Upper lobe of right lung (tissue), 1 donor: ENCODE measurements around the gene ANO2. TPM values are rescaled to one million over a fixed set of nuclear protein-coding genes. Genes with fewer than 3 reads are reported as not detected.

Experiments
- ATAC-seq: fragments of 200-7000 bp; cut with Tn5 transposase; one replicate; pipeline ENCODE4 v1.9.1; 2020; ENCODE audit warnings: mild to moderate bottlenecking, moderate library complexity
- DNase-seq: peaks from one replicate; pipeline ENCODE4 v3.0.0-alpha.2; 2020
- H3K27ac ChIP-seq: fragments of 200-600 bp; one replicate; pipeline ENCODE4 v1.8.0; 2022
- H3K27me3 ChIP-seq: fragments of 200-600 bp; one replicate; pipeline ENCODE4 v1.8.0; 2022; ENCODE audit warnings: mild to moderate bottlenecking
- H3K36me3 ChIP-seq: fragments of 200-600 bp; one replicate; pipeline ENCODE4 v1.8.0; 2022
- H3K4me1 ChIP-seq: fragments of 200-600 bp; one replicate; pipeline ENCODE4 v1.8.0; 2022
- H3K4me3 ChIP-seq: fragments of 200-600 bp; one replicate; pipeline ENCODE4 v1.8.0; 2022; ENCODE audit warnings: mild to moderate bottlenecking
- H3K9me3 ChIP-seq: fragments of 200-600 bp; one replicate; pipeline ENCODE4 v1.8.0; 2022
- intact Hi-C: fragments of 100-400 bp; cut with DNase I; formaldehyde crosslinking; loops from one replicate; pipeline ENCODE4 v1.11.0; 2022
- total RNA-seq: library from RNA; stranded (reverse); fragmentation: NEBNext Ultra II Directional; extraction: Animal tissue kit (Norgen Biotek cat#: 25700); gene quantifications from one replicate; pipeline ENCODE4 v1.2.1, GENCODE V29; 2021
- TF ChIP-seq, protein P1 (sequence below): fragments of 200-600 bp; IDR thresholded peaks from one replicate; pipeline ENCODE4 v1.8.0; 2022; ENCODE audit warnings: antibody characterized with exemption
- donor health status: DM: no; HTN: yes; CAD: no; lungs with severe emphysema.

The ANO2 gene
- total RNA-seq, 1 donor from 2014 or later = 36.8 TPM

DNA sequence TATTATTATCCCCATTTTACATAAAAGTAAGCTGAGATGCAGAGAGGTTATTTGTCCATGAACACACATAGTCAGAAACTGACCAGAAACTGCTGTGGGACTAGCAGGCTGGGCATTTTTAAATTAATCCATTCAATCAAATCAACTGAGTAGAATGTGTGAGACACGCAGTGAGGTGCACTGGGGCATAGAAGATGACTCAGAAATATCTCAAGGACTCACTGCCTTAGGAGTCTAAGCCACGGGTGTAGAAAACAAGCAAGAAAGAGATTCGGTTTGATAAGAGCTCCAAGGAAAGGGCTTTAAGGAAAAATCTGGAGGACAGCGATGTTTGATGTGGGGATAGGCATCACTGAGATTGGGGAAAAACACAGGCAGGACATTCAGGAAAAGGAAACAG lies 127.8 kb downstream of the ANO2 start:
- TF ChIP-seq, protein P1, sequence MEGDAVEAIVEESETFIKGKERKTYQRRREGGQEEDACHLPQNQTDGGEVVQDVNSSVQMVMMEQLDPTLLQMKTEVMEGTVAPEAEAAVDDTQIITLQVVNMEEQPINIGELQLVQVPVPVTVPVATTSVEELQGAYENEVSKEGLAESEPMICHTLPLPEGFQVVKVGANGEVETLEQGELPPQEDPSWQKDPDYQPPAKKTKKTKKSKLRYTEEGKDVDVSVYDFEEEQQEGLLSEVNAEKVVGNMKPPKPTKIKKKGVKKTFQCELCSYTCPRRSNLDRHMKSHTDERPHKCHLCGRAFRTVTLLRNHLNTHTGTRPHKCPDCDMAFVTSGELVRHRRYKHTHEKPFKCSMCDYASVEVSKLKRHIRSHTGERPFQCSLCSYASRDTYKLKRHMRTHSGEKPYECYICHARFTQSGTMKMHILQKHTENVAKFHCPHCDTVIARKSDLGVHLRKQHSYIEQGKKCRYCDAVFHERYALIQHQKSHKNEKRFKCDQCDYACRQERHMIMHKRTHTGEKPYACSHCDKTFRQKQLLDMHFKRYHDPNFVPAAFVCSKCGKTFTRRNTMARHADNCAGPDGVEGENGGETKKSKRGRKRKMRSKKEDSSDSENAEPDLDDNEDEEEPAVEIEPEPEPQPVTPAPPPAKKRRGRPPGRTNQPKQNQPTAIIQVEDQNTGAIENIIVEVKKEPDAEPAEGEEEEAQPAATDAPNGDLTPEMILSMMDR = no peak
- no peaks in the 10 kb centered on the region for H3K27me3 ChIP-seq
- no peak for ATAC-seq
- H3K36me3 ChIP-seq = no peaks in the 10 kb centered on the region
- no peaks in the 10 kb centered on the region for H3K9me3 ChIP-seq
- intact Hi-C loops = no loop called here
- no peak for DNase-seq
- H3K4me3 ChIP-seq = no peak overlapping the region
- H3K4me1 ChIP-seq = no peaks in the 10 kb centered on the region
- H3K27ac ChIP-seq = no peak overlapping the region

- no peak for ATAC-seq
- no peak for DNase-seq
- Histone ChIP-seq H3K27me3 (no peaks in the 10 kb centered on the region), H3K9me3 (no peaks in the 10 kb centered on the region), H3K4me3 (no peak overlapping the region), H3K36me3 (no peaks in the 10 kb centered on the region), H3K4me1 (no peaks in the 10 kb centered on the region), H3K27ac (no peak overlapping the region)
- intact Hi-C loops = no loop called here
- TF ChIP-seq, protein P1 = no peak
Measured at GRCh38 chr12:5809586-5809985, 135.5 kb downstream of the ANO2 start.

GRCh38 chr12:5808981-5809380 lies 136.1 kb downstream of the ANO2 start:
- Histone ChIP-seq H3K9me3 (no peaks in the 10 kb centered on the region), H3K4me1 (no peaks in the 10 kb centered on the region), H3K27ac (no peak overlapping the region), H3K36me3 (no peaks in the 10 kb centered on the region), H3K27me3 (no peaks in the 10 kb centered on the region), H3K4me3 (no peak overlapping the region)
- TF ChIP-seq, protein P1 = no peak
- ATAC-seq (no peak), DNase-seq (no peak)
- intact Hi-C loops = no loop called here

GRCh38 chr12:5807514-5808219 lies 137.4 kb downstream of the ANO2 start:
- no peaks in the 10 kb centered on the region for H3K36me3 ChIP-seq
- no peak overlapping the region for H3K27ac ChIP-seq
- ATAC-seq (no peak), DNase-seq (no peak)
- TF ChIP-seq, protein P1 = no peak
- H3K4me1 ChIP-seq = no peaks in the 10 kb centered on the region
- H3K27me3 ChIP-seq = peaks cover 4% of the 10 kb centered on the region
- intact Hi-C loops = no loop called here
- H3K9me3 ChIP-seq = no peaks in the 10 kb centered on the region
- H3K4me3 ChIP-seq = no peak overlapping the region

- TF ChIP-seq, protein P1 = no peak
- intact Hi-C loops = no loop called here
- ATAC-seq = no peak
Measured at GRCh38 chr12:5807090-5807414, 138.0 kb downstream of the ANO2 start.

More at GRCh38 chr12:5807090-5807414, 138.0 kb downstream of the ANO2 start:
- H3K27me3 ChIP-seq = peaks cover 4% of the 10 kb centered on the region
- no peaks in the 10 kb centered on the region for H3K9me3 ChIP-seq
- no peaks in the 10 kb centered on the region for H3K4me1 ChIP-seq
- no peak overlapping the region for H3K27ac ChIP-seq
- DNase-seq = no peak
- no peaks in the 10 kb centered on the region for H3K36me3 ChIP-seq
- no peak overlapping the region for H3K4me3 ChIP-seq
